CD4-positive, alpha-beta T cell treated with Interleukin-4 for 1 hour (primary cell): ENCODE measurements around the gene TMEM222.
A peak's percentile ranks its signal among the peaks of the same experiment; 100 is the strongest.

Source experiments
- DNase-seq, 2 donors: peaks; one replicate each; pipeline ENCODE4 v3.0.0-alpha.2; 2020 to 2022

The TMEM222 gene

GRCh38 chr1:27306892-27307761 is 14.8 kb upstream of the TMEM222 start:
- no peak for DNase-seq

GRCh38 chr1:27307874-27308598 is 13.9 kb upstream of the TMEM222 start:
- no peak for DNase-seq

GRCh38 chr1:27314169-27314568 is 7.8 kb upstream of the TMEM222 start:
- no peak for DNase-seq

GRCh38 chr1:27314737-27315136 is 7.2 kb upstream of the TMEM222 start:
- DNase-seq, result no peak

GRCh38 chr1:27316860-27317259 is 5.1 kb upstream of the TMEM222 start:
- DNase-seq, result no peak

GRCh38 chr1:27318136-27318535 is 3.8 kb upstream of the TMEM222 start:
- DNase-seq, result no peak

GRCh38 chr1:27318596-27318995 is 3.4 kb upstream of the TMEM222 start:
- DNase-seq, result no peak

- DNase-seq, result no peak
These were observed 742 bp downstream of the TMEM222 start for GRCh38 chr1:27322569-27323240.

GRCh38 chr1:27325286-27325685 is 3.3 kb downstream of the TMEM222 start:
- no peak for DNase-seq

- DNase-seq, result no peak
These were observed 6.0 kb downstream of the TMEM222 start for GRCh38 chr1:27327964-27328363.

- no peak for DNase-seq
These were observed 8.8 kb downstream of the TMEM222 start for GRCh38 chr1:27330786-27331185.

- DNase-seq, result no peak
These were observed 9.5 kb downstream of the TMEM222 start for GRCh38 chr1:27331426-27331825.

GRCh38 chr1:27331922-27332321 is 10.0 kb downstream of the TMEM222 start:
- no peak for DNase-seq

GRCh38 chr1:27332536-27333281 is 10.7 kb downstream of the TMEM222 start:
- DNase-seq, result peak; percentile 59 to 71

- no peak for DNase-seq
These were observed 11.8 kb downstream of the TMEM222 start for GRCh38 chr1:27333717-27334279.

- DNase-seq, result no peak
These were observed 13.8 kb downstream of the TMEM222 start for GRCh38 chr1:27335506-27336422.

- DNase-seq, result no peak
These were observed 14.8 kb downstream of the TMEM222 start for GRCh38 chr1:27336756-27337155.

- no peak for DNase-seq
These were observed 16.8 kb downstream of the TMEM222 start for GRCh38 chr1:27338751-27339150.

GRCh38 chr1:27339213-27339612 is 17.2 kb downstream of the TMEM222 start:
- no peak for DNase-seq

- peak; percentile 60 to 70 for DNase-seq
These were observed 19.7 kb downstream of the TMEM222 start, which contains the start of gene SYTL1 for GRCh38 chr1:27341525-27342252. Gene SYTL1 (plus strand): TSS chr1:27342022. CDS start chr1:27345335, 3,313 bp downstream.

- DNase-seq, result peak in 1 of 2 donors; percentile 43
These were observed 20.4 kb downstream of the TMEM222 start for GRCh38 chr1:27342391-27342777.
